8988T (cell line): ENCODE measurements around the gene TMEM205.
"Not testable (repeated sequence)": the region's sequence is repeated elsewhere in the genome, so short reads cannot be mapped to it uniquely, and the experiment has no call there.

Experiments
- DNase-seq: peaks from one replicate; pipeline ENCODE4 v3.0.0; 2011

Gene TMEM205

GRCh38 chr19:11370744-11371143 lies 24.7 kb upstream of the TMEM205 start:
- DNase-seq, result no peak

GRCh38 chr19:11367528-11367927 lies 21.5 kb upstream of the TMEM205 start:
- DNase-seq, result no peak

- no peak for DNase-seq
Measured at GRCh38 chr19:11365557-11366117, 19.6 kb upstream of the TMEM205 start.

- DNase-seq, result no peak
Measured at GRCh38 chr19:11364935-11365334, 18.9 kb upstream of the TMEM205 start.

- no peak for DNase-seq
Measured at GRCh38 chr19:11364296-11364904, 18.3 kb upstream of the TMEM205 start.

- DNase-seq, result no peak
Measured at GRCh38 chr19:11363881-11364280, 17.8 kb upstream of the TMEM205 start.

GRCh38 chr19:11361771-11362731 lies 16.0 kb upstream of the TMEM205 start:
- DNase-seq, result no peak

- DNase-seq, result no peak
Measured at GRCh38 chr19:11361037-11361770, 15.1 kb upstream of the TMEM205 start.

GRCh38 chr19:11359421-11359820 lies 13.4 kb upstream of the TMEM205 start:
- no peak for DNase-seq

- DNase-seq, result no peak
Measured at GRCh38 chr19:11356676-11357550, 10.8 kb upstream of the TMEM205 start.

- DNase-seq, result no peak
Measured at GRCh38 chr19:11356074-11356397, 10.0 kb upstream of the TMEM205 start.

GRCh38 chr19:11355160-11356073 lies 9.3 kb upstream of the TMEM205 start, which contains the start of gene PLPPR2:
Gene PLPPR2, plus strand, starts transcription at chr19:11355432. Its CDS starts 2,242 bp downstream, at chr19:11357674.
- DNase-seq, result peak; percentile 84

GRCh38 chr19:11354102-11354501 lies 8.0 kb upstream of the TMEM205 start:
- not testable (repeated sequence) for DNase-seq

GRCh38 chr19:11349171-11349570 lies 3.1 kb upstream of the TMEM205 start:
- DNase-seq, result no peak

GRCh38 chr19:11347546-11348039 lies 1.5 kb upstream of the TMEM205 start:
- no peak for DNase-seq

GRCh38 chr19:11345122-11345803 lies 805 bp downstream of the TMEM205 start:
- DNase-seq, result no peak

GRCh38 chr19:11342429-11342828 lies 3.6 kb downstream of the TMEM205 start:
- DNase-seq, result no peak

GRCh38 chr19:11340099-11340467 lies 6.0 kb downstream of the TMEM205 start:
- DNase-seq, result not testable (repeated sequence)

GRCh38 chr19:11339254-11340098 lies 6.6 kb downstream of the TMEM205 start, which contains the start of gene RAB3D:
Gene RAB3D, minus strand, starts transcription at chr19:11339657. Its CDS starts 2,258 bp downstream, at chr19:11337399.
- DNase-seq, result peak; percentile 86
